IMR-90 (cell line): Measurements from ENCODE around the gene EXOC6. TPM values are rescaled to one million over a fixed set of nuclear protein-coding genes. Genes with fewer than 3 reads are reported as not detected.

Source experiments
- ATAC-seq: fragments of 200-7000 bp; cut with Tn5 transposase; 2 replicates; pipeline ENCODE4 v1.9.1; 2020; ENCODE audit warnings: low read depth, mild to moderate bottlenecking, moderate library complexity
- BruUV-seq: library from RNA; stranded (reverse); fragments of 400-500 nt; replicated peaks from 2 replicates; lab custom pipeline; 2021; lab: Mats Ljungman, UMichigan
- CTCF ChIA-PET: fragments of 300-600 bp; formaldehyde crosslinking; extraction: SDS; loops from one replicate; lab custom pipeline; 2021; ENCODE audit warnings: antibody characterized with exemption; lab: Yijun Ruan, JAX
- POLR2A ChIA-PET: fragments of 300-600 bp; sonication (Branson Sonifier 250); formaldehyde crosslinking; loops from one replicate; lab custom pipeline; 2022; ENCODE audit warnings: antibody characterized with exemption; ENCODE audit not compliant: unreplicated experiment; lab: Charles Lee
- DNase-seq: peaks from one replicate; pipeline ENCODE4 v3.0.0; 2013
- H2AFZ ChIP-seq: replicated peaks from 2 replicates; pipeline ENCODE3; 2013; ENCODE audit warnings: low read length, mild to moderate bottlenecking; ENCODE audit not compliant: poor library complexity
- H2AK5ac ChIP-seq: 2 replicates; pipeline ENCODE4 v1.6.1; 2013; ENCODE audit warnings: low read depth, low read length, inconsistent platforms
- H2AK9ac ChIP-seq: replicated peaks from 2 replicates; pipeline ENCODE3; 2013; ENCODE audit warnings: mild to moderate bottlenecking, low read depth, low read length, moderate library complexity; ENCODE audit not compliant: poor library complexity
- H2BK120ac ChIP-seq: 2 replicates; pipeline ENCODE4 v1.6.1; 2013; ENCODE audit warnings: low read depth, low read length, inconsistent platforms
- H2BK15ac ChIP-seq: 3 replicates; pipeline ENCODE4 v1.6.1; 2013; ENCODE audit warnings: low read depth, low read length, inconsistent platforms
- H2BK20ac ChIP-seq: 2 replicates; pipeline ENCODE4 v1.6.1; 2013; ENCODE audit warnings: low read depth, mild to moderate bottlenecking, inconsistent platforms, low read length, moderate library complexity
- H2BK5ac ChIP-seq: 2 replicates; pipeline ENCODE4 v1.6.1; 2013; ENCODE audit warnings: mild to moderate bottlenecking, low read depth, low read length, inconsistent platforms; ENCODE audit not compliant: poor library complexity, severe bottlenecking
- H3K14ac ChIP-seq: replicated peaks from 2 replicates; pipeline ENCODE4 v1.6.1; 2013; ENCODE audit warnings: low read depth, low read length, inconsistent platforms
- H3K18ac ChIP-seq: 2 replicates; pipeline ENCODE4 v1.6.1; 2013; ENCODE audit warnings: low read depth, low read length, control low read depth
- H3K23ac ChIP-seq: 2 replicates; pipeline ENCODE4 v1.6.1; 2013; ENCODE audit warnings: low read depth, low read length, inconsistent platforms
- H3K27ac ChIP-seq: 2 replicates; pipeline ENCODE4 v1.5.1; 2013; ENCODE audit warnings: mild to moderate bottlenecking, control low read depth, low read length; ENCODE audit not compliant: insufficient read depth
- H3K27me3 ChIP-seq: 2 replicates; pipeline ENCODE4 v1.6.1; 2013; ENCODE audit warnings: low read length; ENCODE audit not compliant: control insufficient read depth, insufficient read depth
- H3K36me3 ChIP-seq: 2 replicates; pipeline ENCODE4 v1.6.1; 2013; ENCODE audit warnings: low read length, mixed read lengths; ENCODE audit not compliant: control insufficient read depth, insufficient read depth
- H3K4ac ChIP-seq: 2 replicates; pipeline ENCODE4 v1.6.1; 2013; ENCODE audit warnings: low read depth, low read length, inconsistent platforms
- H3K4me1 ChIP-seq: 2 replicates; pipeline ENCODE4 v1.6.1; 2013; ENCODE audit warnings: low read length, mixed read lengths; ENCODE audit not compliant: control insufficient read depth, insufficient read depth
- H3K4me2 ChIP-seq: 2 replicates; pipeline ENCODE4 v1.6.1; 2013; ENCODE audit warnings: low read depth, mild to moderate bottlenecking, control low read depth, low read length, moderate library complexity
- H3K4me3 ChIP-seq: 2 replicates; pipeline ENCODE4 v1.5.1; 2013; ENCODE audit warnings: low read depth, mild to moderate bottlenecking, control low read depth, low read length, moderate library complexity; ENCODE audit not compliant: insufficient read depth
- H3K56ac ChIP-seq: 2 replicates; pipeline ENCODE4 v1.6.1; 2013; ENCODE audit warnings: low read length, inconsistent platforms; ENCODE audit not compliant: insufficient read depth; ENCODE audit errors: extremely low read depth
- H3K79me1 ChIP-seq, 2 experiments: 2 replicates each; pipeline ENCODE4 v1.6.1; 2013; ENCODE audit warnings: low read length in 2 of 2, inconsistent platforms in 1 of 2, low read depth in 1 of 2
- H3K9ac ChIP-seq: 2 replicates; pipeline ENCODE4 v1.6.1; 2013; ENCODE audit warnings: low read depth, low read length, control low read depth
- H3K9me1 ChIP-seq: 2 replicates; pipeline ENCODE4 v1.6.1; 2013; ENCODE audit warnings: low read length, inconsistent platforms; ENCODE audit not compliant: insufficient read depth
- H3K9me3 ChIP-seq: 2 replicates; pipeline ENCODE4 v1.6.1; 2013; ENCODE audit warnings: low read length; ENCODE audit not compliant: control insufficient read depth, insufficient read depth
- H4K20me1 ChIP-seq: 2 replicates; pipeline ENCODE4 v1.6.1; 2013; ENCODE audit warnings: low read length, inconsistent platforms; ENCODE audit not compliant: insufficient read depth
- H4K5ac ChIP-seq: 2 replicates; pipeline ENCODE4 v1.6.1; 2013; ENCODE audit warnings: mild to moderate bottlenecking, low read depth, low read length, control low read depth
- H4K8ac ChIP-seq, 2 experiments: 2 replicates each; pipeline ENCODE4 v1.6.1; 2013; ENCODE audit warnings: low read depth in 2 of 2, low read length in 2 of 2, control low read depth in 1 of 2, inconsistent platforms in 1 of 2
- H4K91ac ChIP-seq: 2 replicates; pipeline ENCODE4 v1.6.1; 2013; ENCODE audit warnings: low read depth, low read length, inconsistent platforms; ENCODE audit not compliant: insufficient read depth
- CHD1 ChIP-seq: IDR thresholded peaks from 2 replicates; pipeline ENCODE4 v1.6.1; 2012; ENCODE audit warnings: low read depth, low read length, improper control_type of control experiment
- RAD21 ChIP-seq: IDR thresholded peaks from 2 replicates; pipeline ENCODE4 v1.6.1; 2012; ENCODE audit warnings: low read length, improper control_type of control experiment
- RCOR1 ChIP-seq: IDR thresholded peaks from 2 replicates; pipeline ENCODE4 v1.6.1; 2012; ENCODE audit warnings: mild to moderate bottlenecking, low read length, improper control_type of control experiment; ENCODE audit not compliant: insufficient replicate concordance
- WGBS, 2 experiments: methylation state at CpG; one replicate each; pipeline versions ENCODE4 v1.1.5 to v1.1.7; 2013; ENCODE audit warnings: missing lambda C conversion rate in 2 of 2; ENCODE audit not compliant: insufficient read length in 1 of 2; ENCODE audit errors: extremely low coverage in 2 of 2; 5-methylcytosine and 5-hydroxymethylcytosine counted together
- dilution Hi-C: fragments of 300-500 bp; cut with HindIII; formaldehyde crosslinking; loops from one replicate; pipeline ENCODE4 v1.14.3; 2018; ENCODE audit warnings: low sequenced_read_pairs; ENCODE audit not compliant: unreplicated experiment
- in situ Hi-C: fragments of 300-500 bp; cut with MboI; formaldehyde crosslinking; loops from 3 replicates; pipeline ENCODE4 v1.14.3; 2019; ENCODE audit warnings: low sequenced_read_pairs, inconsistent platforms, mixed read lengths
- intact Hi-C: fragments of 100-400 bp; cut with micrococcal nuclease; formaldehyde crosslinking; loops from 2 replicates; pipeline ENCODE4 v1.10.0; 2022
- polyA plus RNA-seq, 3 experiments: library from polyadenylated mRNA; depleted of rRNA; stranded (reverse); fragments of >200 nt; gene quantifications; 2 replicates each; pipeline ENCODE4 v1.2.3, GENCODE V29; 2012; ENCODE audit warnings: low replicate concordance in 1 of 3
- total RNA-seq: library from RNA; depleted of rRNA; stranded (reverse); fragments of >200 nt; gene quantifications from 2 replicates; pipeline ENCODE4 v1.2.3, GENCODE V29; 2012
- TF ChIP-seq, protein P1 (sequence below): fragments of 150-350 bp; IDR thresholded peaks from 2 replicates; pipeline ENCODE4 v1.6.1; 2016; ENCODE audit warnings: low read depth, mild to moderate bottlenecking, low read length, moderate library complexity, borderline replicate concordance

The EXOC6 gene
- total and polyA plus RNA-seq, 2 of the 4 experiments (the other 2 are of a cell fraction): 4.5 to 11.5 TPM

DNA sequence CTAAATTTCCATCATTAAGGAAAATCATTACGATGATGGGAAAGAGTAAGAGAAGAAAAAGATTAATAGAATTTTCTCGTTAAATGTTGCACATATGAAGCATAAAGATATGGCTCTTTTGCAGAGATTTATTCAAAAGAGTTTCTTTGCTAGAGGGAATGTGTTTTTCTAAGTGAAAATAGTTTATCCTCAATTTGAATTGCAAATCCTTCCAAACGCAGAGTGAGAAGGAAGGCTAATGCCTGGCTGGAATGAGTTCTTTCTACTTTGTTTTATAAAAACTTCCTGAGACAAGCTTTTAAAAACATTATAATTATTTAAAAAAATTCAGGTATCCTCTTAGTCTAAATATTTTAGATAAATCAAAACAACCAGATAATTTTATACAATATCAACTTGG, 239.5 kb downstream of the EXOC6 start:
- H3K4ac ChIP-seq: no peak overlapping the region

More for the DNA sequence above, 239.5 kb downstream of the EXOC6 start:
- WGBS, 2 experiments: no CpG with 5 or more reads among the region's 3 CpGs
- no peak overlapping the region for H4K8ac ChIP-seq
- TF ChIP-seq, protein P1, sequence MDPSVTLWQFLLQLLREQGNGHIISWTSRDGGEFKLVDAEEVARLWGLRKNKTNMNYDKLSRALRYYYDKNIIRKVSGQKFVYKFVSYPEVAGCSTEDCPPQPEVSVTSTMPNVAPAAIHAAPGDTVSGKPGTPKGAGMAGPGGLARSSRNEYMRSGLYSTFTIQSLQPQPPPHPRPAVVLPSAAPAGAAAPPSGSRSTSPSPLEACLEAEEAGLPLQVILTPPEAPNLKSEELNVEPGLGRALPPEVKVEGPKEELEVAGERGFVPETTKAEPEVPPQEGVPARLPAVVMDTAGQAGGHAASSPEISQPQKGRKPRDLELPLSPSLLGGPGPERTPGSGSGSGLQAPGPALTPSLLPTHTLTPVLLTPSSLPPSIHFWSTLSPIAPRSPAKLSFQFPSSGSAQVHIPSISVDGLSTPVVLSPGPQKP: no peak
- TF ChIP-seq RCOR1 (no peak), RAD21 (no peak), CHD1 (no peak)
- ChIA-PET POLR2A (interaction anchor here (0.6 kb wide), 1 partner anchor 15 kb away, joined by 5 read pairs; no protein-coding TSS in a partner anchor), CTCF (no interaction called here)
- H3K18ac ChIP-seq: no peak overlapping the region
- no peak overlapping the region for H3K14ac ChIP-seq
- intact Hi-C loops: no loop called here
- in situ Hi-C loops: loop anchor here (10.0 kb wide), 1 partner anchor 427 kb away; no protein-coding TSS in a partner anchor
- H3K56ac ChIP-seq: no peak overlapping the region
- H2BK5ac ChIP-seq: no peak overlapping the region
- no peak overlapping the region for H3K23ac ChIP-seq
- no peaks in the 10 kb centered on the region for H4K20me1 ChIP-seq
- H2BK15ac ChIP-seq: no peak overlapping the region
- BruUV-seq: no TSS peak
- no peak overlapping the region for H2BK20ac ChIP-seq
- DNase-seq (no peak), ATAC-seq (no peak)
- no peak overlapping the region for H2BK120ac ChIP-seq
- H3K36me3 ChIP-seq: no peaks in the 10 kb centered on the region
- no peak overlapping the region for H2AK9ac ChIP-seq
- no peak overlapping the region for H4K91ac ChIP-seq
- H3K9me1 ChIP-seq: no peaks in the 10 kb centered on the region
- no peak overlapping the region for H4K5ac ChIP-seq
- no peak overlapping the region for H2AFZ ChIP-seq
- no peak overlapping the region for H2AK5ac ChIP-seq
- no peak overlapping the region for H3K4me2 ChIP-seq
- H3K9me3 ChIP-seq: no peaks in the 10 kb centered on the region
- H3K27me3 ChIP-seq: peaks cover 25% of the 10 kb centered on the region
- no peak overlapping the region for H3K4me3 ChIP-seq
- no peak overlapping the region for H3K27ac ChIP-seq
- H3K9ac ChIP-seq: no peak overlapping the region
- dilution Hi-C loops: no loop called here
- no peaks in the 10 kb centered on the region for H3K4me1 ChIP-seq
- no peaks in the 10 kb centered on the region for H3K79me1 ChIP-seq
